ENCODE results near the gene OPCML. TPM values are rescaled to one million over a fixed set of nuclear protein-coding genes. Genes with fewer than 3 reads are reported as not detected.

The OPCML gene
- total and polyA plus RNA-seq, 12 donors: under 0.01 to 1.2 (median 0.39) TPM

DNA sequence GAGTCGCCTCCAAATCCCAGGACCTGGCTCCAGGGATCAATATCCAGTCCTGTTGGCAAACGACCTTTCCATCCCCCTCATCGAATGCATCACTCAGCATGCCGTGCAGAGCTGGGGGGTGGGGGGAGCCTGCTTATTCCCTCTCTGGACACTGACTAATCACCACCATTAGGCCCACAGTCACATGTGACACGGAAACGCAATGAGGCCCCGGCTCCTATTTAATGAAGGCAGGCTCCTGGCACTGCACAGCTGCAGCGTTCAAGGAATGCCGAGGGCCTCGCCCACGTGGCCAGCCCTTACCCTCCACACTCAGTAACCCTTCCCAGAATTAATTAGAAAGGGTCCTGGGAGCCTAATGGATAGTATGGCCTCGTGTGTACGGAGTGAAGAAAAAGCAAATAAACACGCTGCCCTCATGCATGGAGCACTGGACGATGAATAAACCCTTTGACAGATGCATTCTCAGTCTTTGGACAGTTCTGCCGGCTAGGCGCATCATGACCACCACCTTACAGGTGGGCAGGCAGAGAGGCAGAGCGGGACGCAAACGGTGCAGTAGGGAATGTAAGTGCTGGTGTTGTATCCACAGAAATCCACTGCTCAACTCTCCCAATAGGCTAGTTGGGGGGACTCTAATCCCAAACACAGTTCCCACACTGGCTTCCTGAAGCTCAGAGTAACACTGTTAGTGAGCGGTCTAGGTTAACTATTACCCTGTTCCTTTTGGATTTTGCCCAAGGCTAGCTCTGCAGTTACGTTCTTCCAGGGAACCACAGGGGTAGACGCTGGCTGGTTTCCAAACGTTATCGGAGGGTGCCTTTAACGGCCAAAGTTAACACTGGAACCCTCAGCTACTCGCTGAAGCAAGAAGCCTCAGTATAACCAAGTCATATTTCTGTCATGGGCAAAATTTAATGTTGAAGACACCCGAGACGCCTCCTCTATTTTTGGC lies 490.1 kb downstream of the OPCML start:
- H3K9me3 ChIP-seq: no peaks in the 10 kb centered on the region
- WGBS, 2 donors: 66 to 70% methylated on average over 29 of the region's 29 CpGs
- peaks cover 0 to 92% (median 64%) of the 10 kb centered on the region in 7 donors for H3K27me3 ChIP-seq
- no peaks in the 10 kb centered on the region for H3K4me1 ChIP-seq
- no peak for TF ChIP-seq CTCF (IDR thresholded peaks at IDR 0.05)
- ATAC-seq (no peak), DNase-seq (no peak)
- intact Hi-C loops (cut with DNase I): no loop called here
- no peak overlapping the region for H3K27ac ChIP-seq
- H3K36me3 ChIP-seq: no peaks in the 10 kb centered on the region
- no peak overlapping the region for H3K4me3 ChIP-seq

DNA sequence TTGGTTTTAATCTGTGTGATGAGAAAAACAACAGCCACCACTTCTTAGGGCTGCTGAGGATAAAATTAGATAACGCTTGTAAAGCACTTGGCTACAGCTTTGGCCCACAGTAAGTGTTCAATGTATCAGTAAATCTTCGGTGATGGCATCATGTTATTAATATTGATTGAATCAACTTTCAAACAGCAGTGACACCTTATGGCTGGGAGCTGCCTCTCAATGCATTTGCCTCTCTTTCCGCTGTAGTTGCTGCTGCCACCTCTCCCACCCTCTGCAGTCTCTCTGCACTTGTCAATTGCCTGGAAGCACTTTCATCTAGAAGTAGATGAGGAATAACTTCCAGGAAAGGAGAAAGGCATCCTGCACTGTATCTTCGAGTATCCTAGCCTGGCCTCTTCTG lies 491.1 kb downstream of the OPCML start:
- WGBS, 2 donors: 58 to 66% methylated on average over 4 of the region's 4 CpGs
- TF ChIP-seq CTCF (IDR thresholded peaks at IDR 0.05): no peak
- intact Hi-C loops (cut with DNase I): no loop called here
- ATAC-seq (no peak), DNase-seq (no peak)
- Histone ChIP-seq H3K36me3 (no peaks in the 10 kb centered on the region), H3K4me3 (no peak overlapping the region), H3K4me1 (no peaks in the 10 kb centered on the region), H3K9me3 (no peaks in the 10 kb centered on the region), H3K27me3 (peaks cover 0 to 87% (median 57%) of the 10 kb centered on the region in 7 donors), H3K27ac (no peak overlapping the region)

GRCh38 chr11:133040289-133040900 lies 491.9 kb downstream of the OPCML start:
- intact Hi-C loops (cut with DNase I): no loop called here
- ATAC-seq: no peak

More at GRCh38 chr11:133040289-133040900, 491.9 kb downstream of the OPCML start:
- Histone ChIP-seq H3K4me3 (no peak overlapping the region), H3K27ac (no peak overlapping the region), H3K36me3 (no peaks in the 10 kb centered on the region), H3K27me3 (peaks cover 0 to 81% (median 56%) of the 10 kb centered on the region in 7 donors), H3K4me1 (no peaks in the 10 kb centered on the region), H3K9me3 (no peaks in the 10 kb centered on the region)
- no peak for TF ChIP-seq CTCF (IDR thresholded peaks at IDR 0.05)
- no peak for DNase-seq
- WGBS, 2 donors: 35 to 51% methylated on average over 8 of the region's 8 CpGs
